ENCODE data around the gene IL1R1.

DNA sequence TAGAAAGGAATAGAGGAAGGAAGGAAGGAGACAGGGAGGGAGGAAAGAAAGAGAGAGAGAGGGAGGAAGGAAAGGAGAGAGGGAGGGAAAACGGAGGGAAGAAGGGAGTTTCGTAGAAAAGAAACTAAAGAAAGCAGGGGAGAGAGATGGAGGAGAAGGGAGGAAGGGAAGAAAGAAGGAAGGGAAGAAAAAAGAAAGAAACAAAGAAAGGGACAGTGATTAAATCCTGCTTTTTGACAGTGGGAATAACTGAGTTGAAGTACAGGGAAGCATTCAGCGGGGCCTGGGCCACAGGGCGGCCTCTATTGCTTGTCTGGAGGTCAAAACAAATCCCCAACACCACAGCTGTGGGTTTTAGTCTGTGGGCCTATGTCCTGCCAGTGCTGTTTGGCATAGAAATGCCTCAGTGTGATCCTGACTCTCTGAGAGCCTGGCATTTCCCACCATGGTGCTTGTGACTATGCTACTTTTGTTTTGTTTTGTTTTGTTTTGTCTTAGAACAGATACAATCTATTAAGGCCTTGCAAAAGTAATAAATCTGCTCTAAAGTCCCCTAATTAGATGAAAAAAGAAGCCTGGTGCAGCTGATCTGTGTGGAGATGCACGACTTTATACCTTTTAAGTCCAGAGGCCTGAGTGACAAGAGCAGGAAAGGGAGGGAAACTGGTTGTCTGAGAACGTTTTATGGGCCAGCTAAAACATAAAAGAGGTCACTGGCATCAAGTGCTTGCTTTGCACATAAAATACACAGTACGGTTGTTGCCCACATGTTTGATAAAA, 84.3 kb downstream of the IL1R1 start:
- TF ChIP-seq, protein P1, sequence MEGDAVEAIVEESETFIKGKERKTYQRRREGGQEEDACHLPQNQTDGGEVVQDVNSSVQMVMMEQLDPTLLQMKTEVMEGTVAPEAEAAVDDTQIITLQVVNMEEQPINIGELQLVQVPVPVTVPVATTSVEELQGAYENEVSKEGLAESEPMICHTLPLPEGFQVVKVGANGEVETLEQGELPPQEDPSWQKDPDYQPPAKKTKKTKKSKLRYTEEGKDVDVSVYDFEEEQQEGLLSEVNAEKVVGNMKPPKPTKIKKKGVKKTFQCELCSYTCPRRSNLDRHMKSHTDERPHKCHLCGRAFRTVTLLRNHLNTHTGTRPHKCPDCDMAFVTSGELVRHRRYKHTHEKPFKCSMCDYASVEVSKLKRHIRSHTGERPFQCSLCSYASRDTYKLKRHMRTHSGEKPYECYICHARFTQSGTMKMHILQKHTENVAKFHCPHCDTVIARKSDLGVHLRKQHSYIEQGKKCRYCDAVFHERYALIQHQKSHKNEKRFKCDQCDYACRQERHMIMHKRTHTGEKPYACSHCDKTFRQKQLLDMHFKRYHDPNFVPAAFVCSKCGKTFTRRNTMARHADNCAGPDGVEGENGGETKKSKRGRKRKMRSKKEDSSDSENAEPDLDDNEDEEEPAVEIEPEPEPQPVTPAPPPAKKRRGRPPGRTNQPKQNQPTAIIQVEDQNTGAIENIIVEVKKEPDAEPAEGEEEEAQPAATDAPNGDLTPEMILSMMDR (IDR thresholded peaks at IDR 0.05): no peak
- no peak for TF ChIP-seq POLR2A (IDR thresholded peaks at IDR 0.05)
